ENCODE results near the gene NUDT7.

NUDT7 gene

GRCh38 chr16:77722309-77723107 is at the start of gene NUDT7:
TSS of gene NUDT7 (plus strand) at chr16:77722514. CDS start at chr16:77722583, 69 bp downstream.
- DNase-seq (ENCODE audit: low read depth in 2 of 2), result peak; percentile 95 to 99

DNA sequence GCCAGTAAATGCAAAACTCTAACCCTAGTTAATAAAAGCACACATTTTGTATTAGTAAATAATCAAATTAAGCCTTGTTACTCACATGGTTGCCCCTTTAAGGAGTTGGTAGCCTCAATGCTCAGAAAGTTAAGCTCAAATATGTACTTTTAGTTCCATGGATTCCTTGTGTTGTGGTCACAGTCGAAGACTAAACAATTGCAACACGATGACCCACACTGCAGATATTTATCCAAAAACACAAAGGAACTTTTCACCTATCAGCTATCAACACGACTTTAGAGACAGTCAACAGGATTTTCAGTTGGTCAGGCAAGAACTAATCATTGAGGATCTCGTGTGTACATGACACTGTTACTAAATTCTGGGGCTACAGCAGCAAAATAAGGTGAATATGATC is 47.4 kb upstream of the NUDT7 start:
- no peak for DNase-seq (ENCODE audit: low read depth in 2 of 2)

- peak; percentile 4 to 37 for DNase-seq (ENCODE audit: low read depth in 2 of 2)
These were observed 46.6 kb upstream of the NUDT7 start for GRCh38 chr16:77675464-77676324.

DNA sequence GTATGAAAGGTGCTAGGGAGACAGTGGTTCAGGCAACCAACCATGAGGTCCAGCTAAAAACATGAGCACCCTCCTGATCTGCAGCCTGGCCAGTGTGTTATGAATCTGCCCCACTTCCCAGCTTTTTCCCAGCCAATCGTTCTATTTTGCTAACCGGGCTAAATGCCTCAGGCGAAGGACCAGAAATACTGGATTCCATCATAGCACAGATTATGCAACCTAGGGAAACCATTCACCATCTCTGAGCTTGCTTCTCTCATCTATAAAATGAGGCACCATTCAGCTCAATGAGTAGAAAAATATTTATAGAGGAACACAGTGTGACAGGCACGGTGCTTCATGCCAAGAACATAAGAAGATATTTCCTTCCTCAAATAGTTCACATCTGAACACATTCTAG is 45.2 kb upstream of the NUDT7 start:
- no peak for DNase-seq (ENCODE audit: low read depth in 2 of 2)

- DNase-seq (ENCODE audit: low read depth in 2 of 2), result no peak
These were observed 42.9 kb upstream of the NUDT7 start for GRCh38 chr16:77679391-77679790.

GRCh38 chr16:77679901-77680300 is 42.4 kb upstream of the NUDT7 start:
- no peak for DNase-seq (ENCODE audit: low read depth in 2 of 2)

DNA sequence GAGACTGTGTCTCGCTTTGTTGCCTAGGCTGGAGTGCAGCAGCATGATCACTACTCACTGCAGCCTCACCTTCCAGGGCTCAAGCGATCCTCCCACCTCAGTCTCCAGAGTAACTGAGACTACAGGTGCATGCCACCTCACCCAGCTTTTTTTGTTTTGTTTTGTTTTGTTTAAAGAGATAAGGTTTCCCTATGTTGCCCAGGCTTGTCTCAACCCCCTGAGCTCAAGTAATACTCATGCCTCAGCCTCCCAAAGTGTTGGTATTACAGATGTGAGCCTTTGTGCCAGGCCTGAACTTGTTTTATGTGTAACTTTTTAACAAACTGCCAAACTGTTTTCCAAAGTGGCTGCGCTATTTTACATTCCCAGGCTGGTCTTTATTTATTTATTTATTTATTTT is 41.8 kb upstream of the NUDT7 start:
- DNase-seq (ENCODE audit: low read depth in 2 of 2), result no peak

DNA sequence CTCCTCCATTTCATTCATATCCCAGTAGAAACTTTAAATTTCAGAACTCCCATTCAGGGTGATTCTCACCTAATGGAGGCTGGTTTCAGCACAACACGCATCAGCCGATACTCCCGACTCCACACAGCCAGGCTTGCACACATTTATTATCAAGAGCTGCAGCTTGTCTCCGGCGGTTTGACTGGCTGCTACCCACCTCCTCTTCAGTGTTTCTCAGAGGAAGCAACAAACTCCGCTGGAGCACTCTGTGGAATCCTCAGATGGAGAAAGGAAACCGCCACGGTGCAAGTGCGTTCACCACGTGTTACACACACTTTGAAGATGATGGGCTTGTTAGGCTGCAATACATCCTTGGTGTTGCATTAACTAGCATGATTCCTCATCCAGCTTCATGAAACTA is 39.7 kb upstream of the NUDT7 start:
- DNase-seq (ENCODE audit: low read depth in 2 of 2), result no peak

DNA sequence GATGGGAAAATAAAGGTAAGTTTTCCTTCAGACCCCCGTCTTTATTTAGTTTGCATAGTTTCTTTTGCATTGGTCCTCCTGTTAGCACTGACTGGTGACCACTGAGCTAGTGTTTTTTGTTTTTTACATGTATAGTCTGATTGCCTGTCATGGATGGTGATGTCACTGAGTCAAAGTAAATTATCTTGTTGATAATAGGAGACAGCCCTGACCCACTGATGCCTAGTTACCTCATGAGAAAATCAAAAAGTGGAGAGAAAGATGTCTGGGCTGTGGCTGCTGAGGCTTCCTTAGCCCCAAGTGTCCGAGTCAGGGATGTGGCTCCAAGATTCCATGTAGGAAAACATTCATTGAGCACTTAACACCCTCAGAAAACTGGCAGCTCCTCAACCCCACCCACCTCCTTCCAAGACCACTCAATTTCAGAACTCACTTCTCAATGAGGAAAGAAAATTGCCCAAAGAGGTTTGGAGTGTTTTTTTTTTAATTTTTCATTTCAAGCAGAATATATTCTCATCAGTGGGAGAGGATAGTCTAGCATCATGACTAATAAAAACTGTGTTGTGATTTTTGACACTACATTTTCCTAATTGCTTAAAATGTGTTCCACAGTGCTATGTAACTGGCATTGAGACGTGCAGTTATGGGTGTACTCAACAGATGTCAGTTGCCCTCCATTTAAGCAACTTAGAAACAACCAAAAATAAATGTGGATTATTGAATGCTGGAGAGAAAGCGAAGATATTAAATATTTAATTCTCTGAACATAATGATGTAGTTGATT is 38.7 kb upstream of the NUDT7 start:
- no peak for DNase-seq (ENCODE audit: low read depth in 2 of 2)

- no peak for DNase-seq (ENCODE audit: low read depth in 2 of 2)
These were observed 38.2 kb upstream of the NUDT7 start for GRCh38 chr16:77684181-77684526.

- no peak for DNase-seq (ENCODE audit: low read depth in 2 of 2)
These were observed 35.9 kb upstream of the NUDT7 start for GRCh38 chr16:77686385-77686784.

DNA sequence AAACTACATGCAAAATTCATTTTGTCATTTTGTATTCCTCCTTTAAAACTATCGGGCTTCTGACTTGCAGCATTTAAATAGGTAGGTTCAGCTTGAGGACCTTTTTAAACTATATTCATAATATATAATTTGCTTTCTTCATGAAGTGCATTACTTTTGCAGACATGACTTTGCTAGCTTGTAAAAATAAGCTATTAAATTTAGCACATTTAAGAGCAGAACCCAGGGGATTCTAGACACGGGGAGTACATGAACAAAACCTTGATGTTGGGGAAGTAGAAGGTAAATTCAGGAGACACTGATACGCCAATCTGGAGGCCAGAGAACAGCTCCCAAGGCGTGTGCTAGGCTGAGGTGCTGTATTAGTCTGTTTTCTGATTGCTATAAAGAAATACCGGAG is 32.3 kb upstream of the NUDT7 start:
- no peak for DNase-seq (ENCODE audit: low read depth in 2 of 2)

GRCh38 chr16:77690416-77690815 is 31.9 kb upstream of the NUDT7 start:
- DNase-seq (ENCODE audit: low read depth in 2 of 2), result no peak

- DNase-seq (ENCODE audit: low read depth in 2 of 2), result no peak
These were observed 29.7 kb upstream of the NUDT7 start for GRCh38 chr16:77692612-77693011.

DNA sequence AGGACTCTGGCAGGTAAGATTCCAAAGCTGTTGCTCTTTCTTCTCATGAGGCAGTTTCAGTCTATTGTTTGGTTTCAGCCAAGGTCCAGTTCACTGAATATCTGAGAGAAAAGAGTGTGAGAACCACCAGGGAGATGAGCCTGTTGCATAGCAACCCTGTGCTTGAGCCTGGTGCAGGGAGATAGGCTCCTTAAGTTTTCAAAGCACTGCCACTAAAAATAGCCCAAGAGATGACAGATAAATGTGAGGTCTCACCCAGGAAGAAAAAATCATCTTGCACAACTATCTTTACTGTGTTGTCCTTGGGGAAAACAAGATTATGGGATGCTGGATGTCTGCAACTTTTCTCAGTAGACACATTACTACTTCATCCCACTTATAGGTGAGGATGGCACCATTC is 26.2 kb upstream of the NUDT7 start:
- DNase-seq (ENCODE audit: low read depth in 2 of 2), result no peak

DNA sequence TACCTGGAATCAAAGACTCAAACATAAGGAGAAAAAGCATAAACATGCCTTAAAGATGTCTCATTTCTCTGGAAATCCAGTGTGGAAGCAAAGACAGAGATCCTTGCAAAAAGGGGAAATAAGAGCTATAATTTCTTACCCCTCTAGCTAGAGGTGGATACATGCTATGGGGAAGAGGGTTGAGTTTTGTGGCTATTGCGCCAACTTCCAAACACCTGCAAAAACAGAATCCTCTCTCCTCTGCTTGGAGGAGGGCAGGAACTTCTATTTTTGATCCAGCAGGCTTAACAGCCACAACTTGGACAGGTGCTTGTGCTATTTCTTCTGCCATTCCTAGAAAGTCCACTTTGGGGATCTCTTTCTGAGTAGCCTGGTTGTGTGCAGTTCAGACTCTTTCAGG is 21.5 kb upstream of the NUDT7 start:
- no peak for DNase-seq (ENCODE audit: low read depth in 2 of 2)

DNA sequence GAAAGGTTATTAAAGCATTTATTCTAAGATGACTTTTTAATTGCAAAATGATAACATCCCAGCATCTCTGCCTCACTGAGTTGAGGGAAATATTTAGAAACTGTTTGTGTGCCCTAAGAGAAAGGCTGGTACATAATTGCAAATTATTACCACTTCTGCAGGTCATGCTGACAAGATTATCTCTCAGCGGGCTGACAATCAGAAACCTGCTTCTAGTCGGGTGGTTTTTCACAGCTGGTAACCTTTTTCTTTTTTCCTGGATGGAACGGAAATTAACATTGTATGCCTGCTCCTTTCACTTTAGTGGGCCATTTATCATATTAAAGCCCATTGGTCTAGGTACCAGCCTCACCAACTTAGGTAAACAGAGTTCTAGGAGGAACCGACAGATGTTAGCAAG is 17.0 kb upstream of the NUDT7 start:
- no peak for DNase-seq (ENCODE audit: low read depth in 2 of 2)

DNA sequence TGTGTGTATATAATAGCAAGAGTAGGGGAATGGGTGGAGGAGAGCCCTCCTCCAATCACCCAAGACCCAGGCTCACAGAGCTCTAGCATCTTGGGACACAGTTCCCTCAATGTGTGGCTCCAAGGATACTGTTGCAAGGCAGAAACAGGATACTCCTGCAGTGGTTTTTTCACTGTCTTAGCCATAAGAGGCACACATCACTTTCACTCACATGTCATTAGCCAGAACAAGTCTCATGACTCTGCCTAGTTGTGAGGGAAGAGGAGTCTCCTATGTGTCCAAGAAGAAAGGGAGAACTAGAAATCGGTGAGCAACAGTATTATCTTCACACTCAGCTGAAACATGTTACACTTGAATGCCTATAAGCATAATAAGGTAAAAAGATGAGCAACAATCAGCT is 11.1 kb upstream of the NUDT7 start:
- DNase-seq (ENCODE audit: low read depth in 2 of 2), result no peak

GRCh38 chr16:77711775-77712174 is 10.5 kb upstream of the NUDT7 start:
- DNase-seq (ENCODE audit: low read depth in 2 of 2), result no peak

DNA sequence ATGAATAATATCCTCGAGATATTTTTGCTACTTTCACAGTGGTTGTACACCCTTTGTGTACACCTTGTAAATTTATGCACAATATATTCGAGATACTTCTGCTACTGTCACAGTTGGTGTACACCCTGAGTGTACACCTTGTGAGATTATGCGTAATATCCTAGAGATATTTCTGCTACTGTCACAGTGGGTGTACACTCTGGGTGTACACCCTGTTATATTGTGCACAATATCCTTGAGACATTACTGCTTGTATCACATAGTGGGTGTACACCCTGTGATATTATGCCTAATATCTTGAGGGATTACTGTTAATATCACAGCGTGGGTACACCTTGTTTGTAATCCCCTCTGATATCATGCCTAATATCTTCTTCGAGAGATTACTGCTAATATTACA is 7.2 kb upstream of the NUDT7 start:
- DNase-seq (ENCODE audit: low read depth in 2 of 2), result no peak

GRCh38 chr16:77721752-77722308 is 484 bp upstream of the NUDT7 start:
- DNase-seq (ENCODE audit: low read depth in 2 of 2), result no peak

DNA sequence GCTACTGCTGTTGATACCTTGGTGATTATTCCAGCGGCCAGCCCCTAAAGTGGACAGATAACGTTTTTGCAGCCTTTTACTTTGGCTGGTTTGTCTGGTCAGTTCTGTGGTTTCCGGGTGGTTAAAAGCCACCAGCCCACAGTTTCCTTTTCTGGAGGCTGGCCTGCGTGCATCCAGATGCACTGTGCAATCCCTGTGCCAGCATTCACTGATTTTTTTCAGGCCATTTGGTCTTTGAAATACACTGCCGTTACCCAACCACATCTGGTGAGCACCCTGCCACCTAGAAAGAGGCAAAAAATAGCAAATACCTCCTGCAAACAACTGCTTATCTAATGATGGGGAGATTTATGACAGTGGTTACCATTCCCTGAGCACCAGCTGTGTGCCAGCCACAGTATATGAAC is 797 bp downstream of the NUDT7 start:
- DNase-seq (ENCODE audit: low read depth in 2 of 2), result no peak
